ENCODE measurements around the gene PRELID3B.
A peak's percentile ranks its signal among the peaks of the same experiment; 100 is the strongest.

The PRELID3B gene

GRCh38 chr20:59010995-59011873 lies 31.4 kb downstream of the PRELID3B start:
- no peak for DNase-seq (ENCODE audit: low read depth in 2 of 3, low spot score in 2 of 3)

GRCh38 chr20:59010321-59010994 lies 32.1 kb downstream of the PRELID3B start:
- no peak for DNase-seq (ENCODE audit: low read depth in 2 of 3, low spot score in 2 of 3)

GRCh38 chr20:59008715-59009336 lies 33.8 kb downstream of the PRELID3B start:
- DNase-seq (ENCODE audit: low read depth in 2 of 3, low spot score in 2 of 3): no peak

- no peak for DNase-seq (ENCODE audit: low read depth in 2 of 3, low spot score in 2 of 3)
These were observed 34.7 kb downstream of the PRELID3B start for GRCh38 chr20:59007665-59008511.

GRCh38 chr20:59006864-59007664 lies 35.5 kb downstream of the PRELID3B start, which contains the start of gene CTSZ:
TSS of gene CTSZ (minus strand) at chr20:59007254. CDS start at chr20:59007128, 126 bp downstream.
- DNase-seq (ENCODE audit: low read depth in 2 of 3, low spot score in 2 of 3): peak in 1 of 3 experiments; percentile 29

- no peak for DNase-seq (ENCODE audit: low read depth in 2 of 3, low spot score in 2 of 3)
These were observed 36.3 kb downstream of the PRELID3B start for GRCh38 chr20:59006167-59006863.

- DNase-seq (ENCODE audit: low read depth in 2 of 3, low spot score in 2 of 3): no peak
These were observed 36.9 kb downstream of the PRELID3B start for GRCh38 chr20:59005523-59006166.

GRCh38 chr20:59004763-59005522 lies 37.6 kb downstream of the PRELID3B start:
- DNase-seq (ENCODE audit: low read depth in 2 of 3, low spot score in 2 of 3): no peak

GRCh38 chr20:59004493-59004762 lies 38.2 kb downstream of the PRELID3B start:
- no peak for DNase-seq (ENCODE audit: low read depth in 2 of 3, low spot score in 2 of 3)

- no peak for DNase-seq (ENCODE audit: low read depth in 2 of 3, low spot score in 2 of 3)
These were observed 38.6 kb downstream of the PRELID3B start for GRCh38 chr20:59003836-59004492.

- DNase-seq (ENCODE audit: low read depth in 2 of 3, low spot score in 2 of 3): no peak
These were observed 39.6 kb downstream of the PRELID3B start for GRCh38 chr20:59002874-59003399.

- DNase-seq (ENCODE audit: low read depth in 2 of 3, low spot score in 2 of 3): no peak
These were observed 40.2 kb downstream of the PRELID3B start for GRCh38 chr20:59002388-59002787.

- DNase-seq (ENCODE audit: low read depth in 2 of 3, low spot score in 2 of 3): no peak
These were observed 41.0 kb downstream of the PRELID3B start for GRCh38 chr20:59001449-59002171.

GRCh38 chr20:59001068-59001448 lies 41.5 kb downstream of the PRELID3B start:
- no peak for DNase-seq (ENCODE audit: low read depth in 2 of 3, low spot score in 2 of 3)

GRCh38 chr20:59000326-59000725 lies 42.3 kb downstream of the PRELID3B start:
- no peak for DNase-seq (ENCODE audit: low read depth in 2 of 3, low spot score in 2 of 3)

GRCh38 chr20:58998656-58999055 lies 43.9 kb downstream of the PRELID3B start:
- DNase-seq (ENCODE audit: low read depth in 2 of 3, low spot score in 2 of 3): no peak

GRCh38 chr20:58997141-58997770 lies 45.3 kb downstream of the PRELID3B start:
- no peak for DNase-seq (ENCODE audit: low read depth in 2 of 3, low spot score in 2 of 3)
